ENCODE results near the gene NHERF2. TPM values are rescaled to one million over a fixed set of nuclear protein-coding genes. Genes with fewer than 3 reads are reported as not detected.

The NHERF2 gene
- total RNA-seq, 4 donors from 2014 or later: 21.5 to 104 (median 30.2) TPM

DNA sequence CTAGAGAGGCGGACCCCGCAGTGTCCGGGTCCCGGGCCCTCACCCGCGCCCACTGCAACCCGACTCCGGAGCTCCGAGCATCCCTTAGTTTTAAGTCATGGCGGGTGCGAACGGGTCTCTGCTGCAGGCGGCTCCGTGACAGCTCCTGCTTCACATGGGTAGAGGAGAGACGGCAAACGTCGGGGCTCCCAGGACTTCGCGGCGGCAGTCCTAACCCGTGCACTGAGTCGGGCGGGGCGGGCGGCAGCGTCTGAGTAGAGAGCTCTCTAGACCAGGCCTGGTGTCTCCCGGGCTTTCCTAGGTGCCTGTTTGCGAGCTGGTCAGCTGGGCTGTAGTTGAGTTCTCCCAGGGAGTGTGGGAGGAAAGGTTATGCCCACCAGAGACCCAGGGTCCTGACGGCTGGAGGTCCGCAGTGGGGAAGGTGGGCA, 21.4 kb downstream of the NHERF2 start:
- Histone ChIP-seq H3K9me3 (no peaks in the 10 kb centered on the region), H3K27me3 (no peaks in the 10 kb centered on the region), H3K4me1 (peaks cover 7 to 37% (median 11%) of the 10 kb centered on the region in 4 donors), H3K36me3 (peaks cover 0 to 31% (median 0%) of the 10 kb centered on the region in 3 donors), H3K4me3 (peak overlapping the region; percentile 76 to 93 (median 88)), H3K27ac (peak overlapping the region; percentile 55 to 77 (median 73))
- TF ChIP-seq, protein P1, sequence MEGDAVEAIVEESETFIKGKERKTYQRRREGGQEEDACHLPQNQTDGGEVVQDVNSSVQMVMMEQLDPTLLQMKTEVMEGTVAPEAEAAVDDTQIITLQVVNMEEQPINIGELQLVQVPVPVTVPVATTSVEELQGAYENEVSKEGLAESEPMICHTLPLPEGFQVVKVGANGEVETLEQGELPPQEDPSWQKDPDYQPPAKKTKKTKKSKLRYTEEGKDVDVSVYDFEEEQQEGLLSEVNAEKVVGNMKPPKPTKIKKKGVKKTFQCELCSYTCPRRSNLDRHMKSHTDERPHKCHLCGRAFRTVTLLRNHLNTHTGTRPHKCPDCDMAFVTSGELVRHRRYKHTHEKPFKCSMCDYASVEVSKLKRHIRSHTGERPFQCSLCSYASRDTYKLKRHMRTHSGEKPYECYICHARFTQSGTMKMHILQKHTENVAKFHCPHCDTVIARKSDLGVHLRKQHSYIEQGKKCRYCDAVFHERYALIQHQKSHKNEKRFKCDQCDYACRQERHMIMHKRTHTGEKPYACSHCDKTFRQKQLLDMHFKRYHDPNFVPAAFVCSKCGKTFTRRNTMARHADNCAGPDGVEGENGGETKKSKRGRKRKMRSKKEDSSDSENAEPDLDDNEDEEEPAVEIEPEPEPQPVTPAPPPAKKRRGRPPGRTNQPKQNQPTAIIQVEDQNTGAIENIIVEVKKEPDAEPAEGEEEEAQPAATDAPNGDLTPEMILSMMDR (IDR thresholded peaks at IDR 0.05): no peak
- TF ChIP-seq POLR2A (IDR thresholded peaks at IDR 0.05): no peak
- peak in 1 of 3 donors; percentile 58 for DNase-seq

DNA sequence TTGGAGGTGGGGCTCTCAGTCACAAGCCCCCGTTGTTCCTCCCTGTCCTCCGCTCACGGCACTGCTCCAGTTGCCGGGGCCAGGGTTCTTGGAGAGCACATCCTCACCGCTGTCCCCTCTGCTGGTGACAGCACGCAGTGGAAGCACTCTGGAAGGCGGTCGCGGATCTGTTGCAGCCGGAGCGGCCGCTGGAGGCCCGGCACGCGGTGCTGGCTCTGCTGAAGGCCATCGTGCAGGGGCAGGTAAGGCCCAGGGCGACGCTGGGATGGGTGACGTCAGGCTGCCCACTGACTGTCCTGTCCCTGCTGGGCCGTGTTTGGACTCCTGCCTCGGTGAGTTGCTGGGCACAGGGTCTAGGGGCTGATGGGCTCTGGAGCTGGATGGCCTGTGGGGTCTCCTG, 26.5 kb downstream of the NHERF2 start:
- H3K27ac ChIP-seq: no peak overlapping the region
- no peak overlapping the region for H3K4me3 ChIP-seq
- no peaks in the 10 kb centered on the region for H3K27me3 ChIP-seq
- H3K4me1 ChIP-seq: peaks cover 0 to 12% (median 5%) of the 10 kb centered on the region in 4 donors
- DNase-seq: no peak
- H3K9me3 ChIP-seq: no peaks in the 10 kb centered on the region
- H3K36me3 ChIP-seq: peaks cover 0 to 73% (median 0%) of the 10 kb centered on the region in 3 donors
- TF ChIP-seq, protein P1 (IDR thresholded peaks at IDR 0.05): no peak
- no peak for TF ChIP-seq POLR2A (IDR thresholded peaks at IDR 0.05)

DNA sequence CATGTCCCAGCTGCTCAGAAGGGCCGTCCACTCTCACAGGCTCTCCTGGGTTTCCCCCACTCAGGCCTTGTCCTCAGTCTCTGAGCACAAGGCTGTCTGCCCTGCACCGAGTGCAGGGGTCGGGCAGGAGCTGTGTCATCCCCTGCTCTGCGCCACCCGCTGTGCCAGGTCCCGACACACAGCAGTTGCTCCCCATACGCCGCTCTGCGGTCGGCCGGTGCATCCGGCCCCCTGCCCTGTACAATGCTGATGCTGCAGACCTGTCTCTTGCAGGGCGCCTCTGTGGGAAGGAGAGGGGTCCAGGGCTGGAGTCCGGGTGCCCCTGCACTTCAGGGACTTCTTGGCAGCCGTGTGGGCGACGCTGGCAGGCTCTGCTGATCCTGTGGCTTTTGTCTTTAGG, 27.2 kb downstream of the NHERF2 start:
- DNase-seq: no peak
- Histone ChIP-seq H3K4me3 (no peak overlapping the region), H3K4me1 (peaks cover 0 to 8% (median under 1%) of the 10 kb centered on the region in 4 donors), H3K36me3 (peaks cover 0 to 80% (median 0%) of the 10 kb centered on the region in 3 donors), H3K9me3 (no peaks in the 10 kb centered on the region), H3K27me3 (no peaks in the 10 kb centered on the region), H3K27ac (no peak overlapping the region)
- TF ChIP-seq, protein P1 (IDR thresholded peaks at IDR 0.05): no peak
- no peak for TF ChIP-seq POLR2A (IDR thresholded peaks at IDR 0.05)

DNA sequence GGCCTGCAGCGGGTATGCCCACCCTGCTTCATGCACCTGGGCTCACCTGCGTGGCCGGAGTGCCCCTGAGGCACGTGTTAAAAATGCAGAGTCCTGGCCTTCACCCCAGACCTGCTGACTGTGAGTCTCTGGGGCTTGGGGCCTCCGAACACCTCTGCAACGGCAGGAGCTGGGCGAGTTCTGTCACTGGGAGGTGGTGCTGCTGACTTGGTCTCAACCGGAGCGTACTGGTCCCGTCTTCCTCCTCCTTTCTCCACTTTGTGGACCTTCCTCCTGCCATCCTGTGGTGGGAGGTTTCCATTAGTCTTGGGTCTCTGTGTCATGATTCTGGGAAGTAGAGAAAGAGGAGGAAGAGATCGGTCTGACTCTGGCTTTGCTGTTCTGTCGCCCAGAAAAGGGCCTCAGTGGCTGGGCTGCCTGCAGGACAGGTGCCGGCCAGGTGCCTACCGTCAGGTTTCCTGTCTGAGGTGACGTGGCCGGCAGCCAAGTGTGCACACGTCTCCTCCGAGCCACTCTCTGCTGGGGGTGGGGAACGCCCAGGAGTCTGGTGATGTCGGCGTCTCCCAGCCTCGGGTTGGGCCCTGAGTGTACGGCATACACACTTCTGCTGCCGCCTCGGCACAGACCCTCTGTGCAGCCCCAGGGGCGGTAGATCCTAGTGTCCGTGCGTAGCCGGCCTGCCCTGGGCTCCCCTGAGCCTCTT, 28.0 kb downstream of the NHERF2 start:
- no peak overlapping the region for H3K4me3 ChIP-seq
- peak overlapping the region in 2 of 4 donors; percentile 17 to 40 for H3K27ac ChIP-seq
- DNase-seq: peak in 2 of 3 donors; percentile 73 to 84
- H3K9me3 ChIP-seq: no peaks in the 10 kb centered on the region
- H3K36me3 ChIP-seq: peaks cover 0 to 83% (median 0%) of the 10 kb centered on the region in 3 donors
- peaks cover 0 to 5% (median 0%) of the 10 kb centered on the region in 4 donors for H3K4me1 ChIP-seq
- H3K27me3 ChIP-seq: no peaks in the 10 kb centered on the region
- TF ChIP-seq POLR2A (IDR thresholded peaks at IDR 0.05): no peak
- TF ChIP-seq, protein P1 (IDR thresholded peaks at IDR 0.05): no peak

DNA sequence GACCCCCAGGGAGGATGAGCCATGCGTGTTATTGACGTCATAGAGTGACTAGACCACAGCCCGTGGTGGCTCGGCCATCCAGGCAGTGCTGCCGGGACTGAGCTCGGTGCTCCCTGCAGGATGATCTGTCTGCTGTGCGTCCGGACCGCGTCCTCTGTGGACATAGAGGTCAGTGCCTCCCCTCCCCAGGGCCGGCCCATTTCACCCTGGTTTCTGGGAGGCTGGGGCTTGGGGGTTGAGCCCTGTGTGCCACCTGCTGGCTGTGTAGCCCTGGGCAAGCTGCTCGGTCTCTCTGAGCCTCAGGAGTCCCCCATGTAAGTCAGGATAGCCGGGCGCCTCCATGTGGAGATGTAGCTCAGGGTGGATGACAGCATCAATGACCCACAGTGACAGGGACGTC, 29.4 kb downstream of the NHERF2 start:
- no peak overlapping the region for H3K4me3 ChIP-seq
- no peak for DNase-seq
- TF ChIP-seq, protein P1 (IDR thresholded peaks at IDR 0.05): peak in 1 of 6 experiments; percentile 17
- no peak for TF ChIP-seq POLR2A (IDR thresholded peaks at IDR 0.05)
- no peaks in the 10 kb centered on the region for H3K9me3 ChIP-seq
- H3K27ac ChIP-seq: no peak overlapping the region
- H3K4me1 ChIP-seq: peaks cover 0 to 5% (median 0%) of the 10 kb centered on the region in 4 donors
- no peaks in the 10 kb centered on the region for H3K27me3 ChIP-seq
- peaks cover 0 to 84% (median 0%) of the 10 kb centered on the region in 3 donors for H3K36me3 ChIP-seq
